SK-N-SH (cell line): Measurements from ENCODE around the gene PAX2. TPM values are rescaled to one million over a fixed set of nuclear protein-coding genes. Genes with fewer than 3 reads are reported as not detected.

ENCODE experiments used
- CTCF ChIA-PET: fragments of 300-600, 350-600 bp; formaldehyde crosslinking; extraction: SDS; loops from one replicate; lab custom pipeline; 2021; lab: Yijun Ruan, JAX
- POLR2A ChIA-PET: fragments of 350-600 bp; sonication (Branson Sonifier 250); formaldehyde crosslinking; extraction: SDS; loops from one replicate; lab custom pipeline; 2020; ENCODE audit warnings: antibody characterized with exemption, inconsistent platforms; lab: Yijun Ruan, JAX
- DNase-seq: peaks from one replicate; pipeline ENCODE4 v3.0.0; 2012
- H2AFZ ChIP-seq: fragments of 200-600 bp; sonication (generic); 2 replicates; pipeline ENCODE4 v1.8.1; 2016; ENCODE audit warnings: antibody characterized with exemption, mild to moderate bottlenecking, low read depth
- H3F3A ChIP-seq: fragments of 200-600 bp; sonication (generic); replicated peaks from 2 replicates; pipeline ENCODE3; 2016; ENCODE audit warnings: antibody characterized with exemption, mild to moderate bottlenecking; ENCODE audit not compliant: insufficient read depth
- H3K27ac ChIP-seq, 2 experiments: fragments of 200-500 bp in 1 of 2; fragments of 200-600 bp in 1 of 2; sonication (Bioruptor generic) in 1 of 2; sonication (generic), shearing (Covaris generic) in 1 of 2; 2 replicates each; pipeline versions ENCODE4 v1.5.1 to v1.6.1; 2014 to 2016; ENCODE audit warnings: low read depth in 2 of 2, inconsistent platforms in 1 of 2, low read length in 1 of 2, mild to moderate bottlenecking in 1 of 2, mixed read lengths in 1 of 2
- H3K27me3 ChIP-seq: fragments of 200-600 bp; sonication (generic), shearing (Covaris generic); 2 replicates; pipeline ENCODE4 v1.6.1; 2016; ENCODE audit warnings: mixed run types; ENCODE audit not compliant: insufficient read depth
- H3K36me3 ChIP-seq, 2 experiments: fragments of 200-500 bp in 1 of 2; fragments of 200-600 bp in 1 of 2; sonication (Bioruptor generic) in 1 of 2; sonication (generic) in 1 of 2; replicated peaks in 1 of 2; 2 replicates each; pipeline versions ENCODE3 to v1.5.1; 2014 to 2016; ENCODE audit warnings: low read length in 1 of 2, mild to moderate bottlenecking in 1 of 2; ENCODE audit not compliant: insufficient read depth in 2 of 2, control insufficient read depth in 1 of 2
- H3K4me1 ChIP-seq, 2 experiments: fragments of 200-500 bp in 1 of 2; fragments of 200-600 bp in 1 of 2; sonication (Bioruptor generic) in 1 of 2; sonication (generic), shearing (Covaris generic) in 1 of 2; 2 replicates each; pipeline versions ENCODE4 v1.5.1 to v1.6.1; 2014 to 2016; ENCODE audit warnings: low read depth in 1 of 2, low read length in 1 of 2, mixed run types in 1 of 2; ENCODE audit not compliant: insufficient read depth in 2 of 2, control insufficient read depth in 1 of 2
- H3K4me2 ChIP-seq: fragments of 200-600 bp; sonication (generic), shearing (Covaris generic); 2 replicates; pipeline ENCODE4 v1.6.1; 2017; ENCODE audit warnings: mixed run types
- H3K4me3 ChIP-seq, 2 experiments: fragments of 200-500 bp in 1 of 2; fragments of 200-600 bp in 1 of 2; sonication (Bioruptor generic) in 1 of 2; sonication (generic), shearing (Covaris generic) in 1 of 2; 2 replicates each; pipeline versions ENCODE4 v1.5.1 to v1.8.1; 2014 to 2016; ENCODE audit warnings: low read depth in 2 of 2, inconsistent platforms in 1 of 2, low read length in 1 of 2, mild to moderate bottlenecking in 1 of 2, mixed read lengths in 1 of 2, moderate library complexity in 1 of 2
- H3K79me2 ChIP-seq: fragments of 200-600 bp; sonication (generic); 2 replicates; pipeline ENCODE4 v1.8.1; 2017; ENCODE audit warnings: mild to moderate bottlenecking; ENCODE audit not compliant: insufficient read depth
- H3K9ac ChIP-seq: fragments of 200-600 bp; sonication (generic); 2 replicates; pipeline ENCODE4 v1.6.1; 2017; ENCODE audit warnings: mixed run types
- H3K9me2 ChIP-seq: fragments of 200-600 bp; sonication (generic); 2 replicates; pipeline ENCODE4 v1.6.1; 2017; ENCODE audit warnings: mixed run types
- H3K9me3 ChIP-seq: fragments of 200-600 bp; sonication (generic); 2 replicates; pipeline ENCODE4 v1.6.1; 2017; ENCODE audit warnings: mixed run types, mild to moderate bottlenecking, moderate library complexity
- H4K20me1 ChIP-seq: fragments of 200-600 bp; sonication (generic); 2 replicates; pipeline ENCODE4 v1.6.1; 2017; ENCODE audit warnings: mild to moderate bottlenecking, mixed run types; ENCODE audit not compliant: insufficient read depth
- ELF1 ChIP-seq: IDR thresholded peaks from 2 replicates; pipeline ENCODE4 v1.4.0; 2012
- EP300 ChIP-seq, 2 experiments: IDR thresholded peaks; 2 replicates each; pipeline versions ENCODE4 v1.4.0 to v1.6.1; 2012; ENCODE audit warnings: borderline replicate concordance in 1 of 2, low read depth in 1 of 2, low read length in 1 of 2
- FOXJ3 ChIP-seq: sonication (generic); formaldehyde crosslinking; IDR thresholded peaks from 2 replicates; pipeline ENCODE4 v1.5.1; 2020; ENCODE audit warnings: mild to moderate bottlenecking, missing genetic modification reagents
- FOXM1 ChIP-seq: IDR thresholded peaks from 2 replicates; pipeline ENCODE4 v1.4.0; 2012; ENCODE audit warnings: low read depth, mild to moderate bottlenecking
- GABPA ChIP-seq: IDR thresholded peaks from 2 replicates; pipeline ENCODE4 v1.4.0; 2012; ENCODE audit warnings: low read depth, mild to moderate bottlenecking
- JUND ChIP-seq: IDR thresholded peaks from 2 replicates; pipeline ENCODE4 v1.4.0; 2012
- MXI1 ChIP-seq: IDR thresholded peaks from 2 replicates; pipeline ENCODE4 v1.6.1; 2012; ENCODE audit warnings: mild to moderate bottlenecking, low read depth, low read length, improper control_type of control experiment
- NFIC ChIP-seq: IDR thresholded peaks from 2 replicates; pipeline ENCODE4 v1.4.0; 2012; ENCODE audit warnings: borderline replicate concordance
- NRF1 ChIP-seq: IDR thresholded peaks from 2 replicates; pipeline ENCODE4 v1.6.1; 2012; ENCODE audit warnings: low read depth, mild to moderate bottlenecking, low read length
- PBX3 ChIP-seq: IDR thresholded peaks from 2 replicates; pipeline ENCODE4; 2012
- POLR2AphosphoS5 ChIP-seq: IDR thresholded peaks from 2 replicates; pipeline ENCODE4 v1.6.1; 2012; ENCODE audit warnings: low read depth, low read length
- RAD21 ChIP-seq: IDR thresholded peaks from 2 replicates; pipeline ENCODE4 v1.6.1; 2012; ENCODE audit warnings: mild to moderate bottlenecking, low read length
- RFX5 ChIP-seq: IDR thresholded peaks from 2 replicates; pipeline ENCODE4 v1.6.1; 2012; ENCODE audit warnings: mild to moderate bottlenecking, improper control_type of control experiment, low read length
- RXRA ChIP-seq: IDR thresholded peaks from 2 replicates; pipeline ENCODE4 v1.4.0; 2012; ENCODE audit warnings: low read depth, mild to moderate bottlenecking, borderline replicate concordance
- SMC3 ChIP-seq: IDR thresholded peaks from 2 replicates; pipeline ENCODE4 v1.6.1; 2012; ENCODE audit warnings: low read depth, low read length, improper control_type of control experiment
- TEAD4 ChIP-seq: IDR thresholded peaks from 2 replicates; pipeline ENCODE4 v1.4.0; 2012; ENCODE audit warnings: mild to moderate bottlenecking, borderline replicate concordance; ENCODE audit not compliant: insufficient read depth
- USF1 ChIP-seq: IDR thresholded peaks from 2 replicates; pipeline ENCODE4 v1.4.0; 2012; ENCODE audit warnings: low read depth, borderline replicate concordance
- WGBS: methylation state at CpG from one replicate; pipeline ENCODE4 v1.1.6; 2017; ENCODE audit warnings: low lambda C conversion rate; 5-methylcytosine and 5-hydroxymethylcytosine counted together
- polyA plus RNA-seq, 3 experiments: library from polyadenylated mRNA; depleted of rRNA; stranded (reverse); fragments of >200 nt; gene quantifications; 2 replicates each; pipeline ENCODE4 v1.2.3, GENCODE V29; 2012
- TF ChIP-seq, protein P1 (sequence below): fragments of 200-600 bp; sonication (generic); IDR thresholded peaks from 2 replicates; pipeline ENCODE4 v1.6.1; 2017; ENCODE audit warnings: antibody characterized with exemption, mild to moderate bottlenecking, moderate library complexity

PAX2 gene
- polyA plus RNA-seq, 1 of the 3 experiments (the other 2 are of a cell fraction) = not detected

DNA sequence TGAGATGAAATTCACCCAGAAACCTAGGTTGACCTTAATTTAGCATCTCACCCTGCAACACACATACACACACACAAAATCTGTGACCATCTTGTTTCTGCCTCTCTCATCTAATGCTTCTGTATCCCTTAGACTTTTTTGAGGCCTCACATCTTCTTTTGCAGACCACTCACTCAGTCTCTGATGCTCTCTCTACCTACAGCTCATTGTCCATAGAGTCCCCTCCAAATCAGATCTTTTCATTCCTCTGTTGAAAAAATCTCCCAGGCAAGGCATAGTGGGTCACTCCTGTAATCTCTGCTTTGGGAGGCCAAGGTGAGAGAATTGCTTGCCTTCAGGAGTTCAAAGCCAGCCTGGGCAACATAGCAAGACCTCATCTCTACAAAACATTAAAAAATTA, 17.6 kb upstream of the PAX2 start:
- H3K27ac ChIP-seq = no peak overlapping the region
- ChIA-PET CTCF (interaction anchor here (0.8 to 3.7 kb wide), 17 partner anchors 9 to 209 kb away, joined by 3 to 72 read pairs (median 10); partner anchors contain the start of gene PAX2), POLR2A (interaction anchor here (1.1 kb wide), 1 partner anchor 165 kb away, joined by 3 read pairs; no protein-coding TSS in a partner anchor)
- no peak for DNase-seq
- TF ChIP-seq, protein P1, sequence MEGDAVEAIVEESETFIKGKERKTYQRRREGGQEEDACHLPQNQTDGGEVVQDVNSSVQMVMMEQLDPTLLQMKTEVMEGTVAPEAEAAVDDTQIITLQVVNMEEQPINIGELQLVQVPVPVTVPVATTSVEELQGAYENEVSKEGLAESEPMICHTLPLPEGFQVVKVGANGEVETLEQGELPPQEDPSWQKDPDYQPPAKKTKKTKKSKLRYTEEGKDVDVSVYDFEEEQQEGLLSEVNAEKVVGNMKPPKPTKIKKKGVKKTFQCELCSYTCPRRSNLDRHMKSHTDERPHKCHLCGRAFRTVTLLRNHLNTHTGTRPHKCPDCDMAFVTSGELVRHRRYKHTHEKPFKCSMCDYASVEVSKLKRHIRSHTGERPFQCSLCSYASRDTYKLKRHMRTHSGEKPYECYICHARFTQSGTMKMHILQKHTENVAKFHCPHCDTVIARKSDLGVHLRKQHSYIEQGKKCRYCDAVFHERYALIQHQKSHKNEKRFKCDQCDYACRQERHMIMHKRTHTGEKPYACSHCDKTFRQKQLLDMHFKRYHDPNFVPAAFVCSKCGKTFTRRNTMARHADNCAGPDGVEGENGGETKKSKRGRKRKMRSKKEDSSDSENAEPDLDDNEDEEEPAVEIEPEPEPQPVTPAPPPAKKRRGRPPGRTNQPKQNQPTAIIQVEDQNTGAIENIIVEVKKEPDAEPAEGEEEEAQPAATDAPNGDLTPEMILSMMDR = no peak
- no peak for TF ChIP-seq TEAD4
- TF ChIP-seq PBX3 = no peak
- TF ChIP-seq ELF1 = no peak
- no peak for TF ChIP-seq MXI1
- TF ChIP-seq USF1 = no peak
- TF ChIP-seq RXRA = no peak
- no peak for TF ChIP-seq FOXM1
- no peak for TF ChIP-seq NFIC
- no peak for TF ChIP-seq EP300 (IDR thresholded peaks at IDR 0.05; ENCODE audit: borderline replicate concordance in 1 of 2, low read depth in 1 of 2, low read length in 1 of 2)
- no peak for TF ChIP-seq NRF1
- no peaks in the 10 kb centered on the region for H3K36me3 ChIP-seq
- peaks cover 0 to 11% of the 10 kb centered on the region in 2 experiments; a peak in 1 of 4 replicates for H3K4me1 ChIP-seq
- H3K27me3 ChIP-seq = peaks cover 88% of the 10 kb centered on the region
- H3K9ac ChIP-seq = no peak overlapping the region
- H3K9me3 ChIP-seq = no peaks in the 10 kb centered on the region
- no peaks in the 10 kb centered on the region for H3F3A ChIP-seq
- no peaks in the 10 kb centered on the region for H4K20me1 ChIP-seq
- no peak overlapping the region for H3K4me2 ChIP-seq
- H3K4me3 ChIP-seq = no peak overlapping the region
- H2AFZ ChIP-seq = no peak overlapping the region
- no peaks in the 10 kb centered on the region for H3K9me2 ChIP-seq
- no peaks in the 10 kb centered on the region for H3K79me2 ChIP-seq

GRCh38 chr10:100728928-100729861, 16.2 kb upstream of the PAX2 start:
- POLR2A ChIA-PET = interaction anchor here (1.1 kb wide), 1 partner anchor 167 kb away, joined by 3 read pairs; no protein-coding TSS in a partner anchor
- 5% methylated on average over 32 of the region's 44 CpGs for WGBS

More at GRCh38 chr10:100728928-100729861, 16.2 kb upstream of the PAX2 start:
- TF ChIP-seq GABPA (no peak), FOXJ3 (0 out of 2 replicates have a peak, but pooled peaks have one; percentile 23), JUND (no peak), SMC3 (peak; percentile 58), RXRA (no peak), NRF1 (0 out of 2 replicates have a peak, but pooled peaks have one; percentile 6), RAD21 (peak; percentile 64), POLR2AphosphoS5 (no peak), RFX5 (no peak)
- TF ChIP-seq, protein P1 = peak; percentile 40
- DNase-seq = peak; percentile 83
- H3K27me3 ChIP-seq = peaks cover 91% of the 10 kb centered on the region
- H3K36me3 ChIP-seq = no peaks in the 10 kb centered on the region
- H3K9me2 ChIP-seq = no peaks in the 10 kb centered on the region
- no peaks in the 10 kb centered on the region for H3K79me2 ChIP-seq
- H3K4me1 ChIP-seq = peaks cover 0 to 11% of the 10 kb centered on the region in 2 experiments; a peak in 1 of 4 replicates
- H4K20me1 ChIP-seq = no peaks in the 10 kb centered on the region
- no peak overlapping the region; a peak in 1 of 4 replicates for H3K4me3 ChIP-seq
- CTCF ChIA-PET = interaction anchor here (0.7 to 3.7 kb wide), 38 partner anchors 8 to 380 kb away, joined by 3 to 72 read pairs (median 5); partner anchors contain the start of gene PAX2
- H3K9ac ChIP-seq = no peak overlapping the region
- H2AFZ ChIP-seq = no peak overlapping the region
- H3K27ac ChIP-seq = no peak overlapping the region
- H3F3A ChIP-seq = no peaks in the 10 kb centered on the region
- H3K4me2 ChIP-seq = peak overlapping the region; percentile 47; the same call in 1 of the 2 replicates
- no peaks in the 10 kb centered on the region for H3K9me3 ChIP-seq
